HS-27A (cell line): ENCODE data around the gene SPACA7.

Source experiments
- DNase-seq: peaks from one replicate; pipeline ENCODE4 v3.0.0-alpha.2; 2012; ENCODE audit warnings: low read depth, missing footprints

The SPACA7 gene

GRCh38 chr13:112376050-112376681 lies at the start of gene SPACA7:
Gene SPACA7, plus strand, starts transcription at chr13:112376355. Its CDS starts 31 bp downstream, at chr13:112376386.
- no peak for DNase-seq

DNA sequence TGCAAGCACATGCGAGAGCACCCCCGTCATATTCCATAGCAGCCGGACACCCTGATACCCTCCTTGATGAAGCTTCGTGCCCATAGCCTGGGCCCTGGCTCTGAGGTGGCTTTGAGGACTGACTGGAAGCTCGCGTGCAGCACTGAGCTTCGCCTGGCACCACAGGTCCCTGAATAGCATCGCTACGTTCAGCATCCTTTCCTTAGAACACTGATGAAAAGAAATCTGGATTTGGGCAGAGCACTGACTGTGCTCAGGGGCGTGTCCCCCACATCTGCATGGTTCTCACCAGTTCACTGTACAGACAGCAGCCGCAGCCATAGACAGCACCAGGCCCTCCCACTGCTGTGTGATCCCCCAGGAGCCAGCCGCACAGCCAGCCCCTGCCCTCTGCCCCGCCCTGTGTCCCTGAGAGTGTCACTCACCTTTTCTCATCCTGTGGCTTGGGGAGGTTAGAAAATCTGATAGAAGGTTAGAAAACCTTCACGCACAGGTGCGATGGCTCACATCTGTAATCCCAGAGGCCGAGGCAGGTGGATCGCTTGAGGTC lies 49.3 kb upstream of the SPACA7 start:
- DNase-seq, result no peak

DNA sequence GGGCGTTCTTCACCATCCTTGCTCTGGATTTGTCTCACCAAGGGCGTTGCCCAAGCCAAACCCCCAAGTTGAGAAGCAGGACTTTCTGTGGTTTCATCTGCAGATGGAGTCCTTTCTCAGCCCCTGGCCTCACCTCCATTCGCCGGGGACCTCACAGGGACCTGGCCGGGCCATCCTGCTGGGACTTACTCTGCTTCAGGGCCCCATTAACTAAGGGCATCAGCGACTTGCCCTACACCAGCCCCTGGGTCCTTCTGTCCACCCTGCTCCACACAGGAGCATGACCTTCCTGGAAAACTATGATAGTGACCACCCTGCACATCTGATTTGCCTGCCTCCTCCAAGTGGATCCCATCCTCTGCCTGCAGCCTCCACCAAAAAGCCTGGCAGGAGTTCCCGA lies 47.2 kb upstream of the SPACA7 start:
- DNase-seq, result no peak

GRCh38 chr13:112329376-112329775 lies 46.8 kb upstream of the SPACA7 start:
- no peak for DNase-seq

DNA sequence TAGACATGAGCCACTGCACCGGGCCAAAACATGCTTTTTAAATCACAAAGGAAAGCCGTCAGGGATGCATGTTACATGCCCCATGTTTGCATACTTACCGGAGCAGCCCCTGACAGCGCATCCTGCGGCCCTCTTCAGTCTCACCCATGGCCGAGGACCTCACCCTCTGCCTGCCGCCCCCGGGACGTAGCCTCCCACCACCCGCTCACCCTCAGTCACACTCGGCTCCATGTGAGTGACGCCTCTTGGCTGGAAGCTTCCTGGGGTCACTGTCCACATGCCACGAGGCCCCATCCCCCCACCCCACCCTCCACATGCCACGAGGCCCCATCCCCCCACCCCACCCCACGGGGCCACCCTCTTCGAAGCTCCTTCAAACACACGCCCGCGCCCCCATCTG lies 46.1 kb upstream of the SPACA7 start:
- DNase-seq, result no peak

DNA sequence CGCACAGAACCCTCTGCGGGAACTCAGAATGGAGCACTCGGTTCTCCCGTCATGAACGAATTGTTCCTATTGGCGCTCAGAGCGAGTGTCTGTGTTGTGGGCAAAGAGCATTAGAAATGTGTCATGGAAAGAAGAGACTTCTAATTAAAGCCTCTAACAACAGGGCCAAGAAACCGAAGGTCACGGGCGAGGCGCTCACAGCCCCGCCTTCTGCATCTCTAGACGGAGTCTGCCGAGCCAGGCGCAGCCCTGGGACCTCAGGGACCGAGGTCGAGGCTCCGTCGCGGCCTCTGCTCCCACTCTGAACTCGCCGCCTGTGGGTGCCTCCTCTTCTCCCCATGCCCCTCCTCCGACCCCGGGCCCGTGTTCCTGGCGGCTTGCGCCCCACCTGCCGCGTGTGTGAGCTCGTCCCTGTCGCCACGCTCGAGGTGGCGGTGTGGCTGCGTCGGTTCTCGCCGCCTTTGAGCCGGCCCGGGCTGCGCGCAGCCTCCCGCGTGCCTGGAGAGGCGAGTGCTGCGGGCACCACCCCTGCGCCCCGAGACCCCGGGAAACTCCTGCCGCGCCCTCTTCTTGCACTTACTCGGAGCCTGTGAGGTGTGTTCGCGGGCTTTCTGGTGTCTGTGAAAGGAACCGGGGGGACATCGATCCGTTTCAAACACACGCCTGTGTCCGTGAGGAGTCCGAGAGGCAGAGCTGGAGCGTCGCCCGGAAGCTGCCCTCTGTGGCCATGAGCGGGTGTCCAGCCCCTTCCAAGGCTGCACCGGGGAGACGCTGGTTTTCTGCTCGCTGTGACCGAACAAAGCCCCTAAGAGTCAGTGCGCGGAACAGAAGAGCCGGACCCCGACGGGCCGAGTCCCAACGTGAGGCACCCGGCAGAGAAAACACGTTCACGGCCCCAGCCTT lies 45.4 kb upstream of the SPACA7 start:
- no peak for DNase-seq

- no peak for DNase-seq
These were observed 44.5 kb upstream of the SPACA7 start for GRCh38 chr13:112331675-112332074.

GRCh38 chr13:112332727-112333126 lies 43.4 kb upstream of the SPACA7 start:
- no peak for DNase-seq

DNA sequence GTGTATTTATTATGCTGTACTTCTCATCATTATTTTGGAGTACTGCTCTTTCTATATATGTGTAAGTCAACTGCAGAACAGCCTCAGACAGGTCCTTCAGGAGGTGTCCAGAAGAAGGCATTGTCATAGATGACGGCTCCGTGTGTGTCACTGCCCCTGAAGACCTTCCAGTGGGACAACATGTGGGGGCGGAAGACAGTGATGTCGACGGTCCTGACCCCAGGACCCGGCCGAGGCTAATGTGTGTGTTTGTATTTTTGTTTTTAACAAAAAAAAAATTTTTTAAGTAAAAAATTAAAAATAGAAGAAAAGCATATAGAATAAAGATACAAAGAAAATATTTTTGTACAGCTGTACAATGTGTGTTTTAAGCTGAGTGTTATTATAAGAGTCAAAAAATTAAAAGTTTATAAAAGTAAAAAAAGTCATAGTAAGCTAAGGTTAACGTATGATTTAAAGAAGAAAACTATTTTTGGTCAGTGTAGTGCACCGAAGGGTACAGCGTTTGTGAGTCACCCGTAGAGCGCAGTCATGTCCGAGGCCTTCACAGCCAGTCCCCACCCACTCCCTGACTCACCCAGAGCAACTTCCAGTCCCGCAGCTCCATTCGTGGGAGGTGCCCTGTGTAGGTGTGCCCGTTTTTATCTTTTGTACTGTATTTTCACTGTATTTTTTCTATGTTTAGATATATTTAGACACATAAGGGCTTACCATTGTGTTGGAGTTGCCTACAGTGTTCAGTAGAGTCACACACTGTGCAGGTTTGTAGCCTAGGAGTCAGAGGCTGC lies 42.2 kb upstream of the SPACA7 start:
- DNase-seq, result no peak

GRCh38 chr13:112335135-112335534 lies 41.0 kb upstream of the SPACA7 start:
- DNase-seq, result no peak

DNA sequence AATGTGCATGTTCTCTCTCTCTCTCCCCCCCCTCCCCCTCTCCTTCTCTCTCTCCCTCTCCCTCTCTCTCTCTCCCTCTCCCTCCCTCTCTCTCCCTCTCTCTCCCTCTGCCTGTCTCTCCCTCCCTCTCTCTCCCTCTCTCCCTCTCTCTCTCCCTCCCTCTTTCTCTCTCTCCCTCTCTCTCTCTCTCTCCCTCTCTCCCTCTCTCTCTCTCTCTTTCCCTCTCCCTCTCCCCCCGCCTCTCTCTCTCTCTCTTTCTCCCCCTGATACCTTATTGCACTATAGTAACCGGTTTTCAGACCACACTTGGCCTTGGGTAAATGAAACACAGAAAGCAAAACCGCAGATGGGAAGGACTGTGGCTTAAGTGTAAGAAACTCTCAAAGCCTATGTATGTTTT lies 34.7 kb upstream of the SPACA7 start:
- DNase-seq, result no peak

DNA sequence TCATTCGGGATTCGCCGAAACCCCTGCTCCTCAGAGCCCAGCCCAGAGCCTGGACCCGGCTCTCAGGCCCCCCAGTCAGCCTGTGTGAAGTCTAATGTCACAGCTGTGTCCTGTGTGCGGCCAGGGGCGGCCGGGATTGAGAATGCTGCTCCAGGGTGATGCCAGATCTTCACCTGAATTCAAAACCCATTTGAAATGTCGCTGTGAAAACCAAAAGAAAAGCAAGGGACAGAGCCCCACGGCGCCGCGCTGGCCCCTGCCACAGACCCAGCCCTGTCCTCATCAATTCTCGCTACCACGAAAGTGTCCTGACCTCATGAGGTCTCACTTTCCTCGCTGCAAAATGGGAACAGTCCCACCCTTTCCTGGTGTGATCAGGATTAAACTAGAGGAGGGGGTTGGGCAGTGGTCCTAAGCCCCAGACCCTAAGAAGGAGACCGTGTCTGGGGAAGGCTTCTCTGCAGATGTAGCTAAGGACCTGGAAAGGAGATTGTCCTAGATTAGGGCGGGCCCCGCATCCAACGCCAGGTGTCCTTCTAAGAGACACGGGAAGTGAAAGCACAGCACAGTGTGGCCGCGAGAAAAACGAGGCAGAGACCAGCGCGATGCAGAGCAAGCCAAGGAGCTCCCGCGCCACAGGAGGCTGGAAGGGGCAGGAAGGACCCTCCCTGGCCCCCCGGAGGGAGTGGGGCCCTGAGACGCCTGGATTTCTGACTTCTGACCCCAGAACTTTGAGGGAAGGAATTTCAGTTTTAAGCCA lies 34.0 kb upstream of the SPACA7 start:
- no peak for DNase-seq

DNA sequence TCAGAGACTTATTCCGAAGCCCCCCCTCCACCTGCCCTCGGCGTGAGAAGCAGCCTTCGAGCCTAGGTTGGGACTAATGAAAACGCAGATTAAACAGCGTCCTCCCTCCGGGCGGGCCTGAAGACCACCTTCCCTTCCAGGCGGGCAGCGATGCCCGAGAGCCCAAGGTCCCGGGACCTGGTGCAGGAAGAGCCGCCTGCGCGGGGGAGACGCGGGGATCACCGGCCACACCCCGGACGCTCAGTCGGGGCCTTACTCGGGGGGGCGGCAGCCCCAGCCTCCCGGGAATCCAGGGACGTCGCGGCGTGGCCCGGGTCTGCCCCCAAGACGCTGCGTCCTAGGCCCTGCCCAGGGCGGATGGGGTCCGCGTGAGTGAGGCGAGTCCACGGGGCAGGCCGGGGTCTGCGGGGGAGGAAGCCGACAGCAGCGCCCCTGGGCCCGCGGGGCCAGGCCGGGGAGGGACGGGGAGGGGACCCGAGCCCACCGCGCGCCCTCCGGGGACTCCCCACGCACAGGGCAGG lies 33.3 kb upstream of the SPACA7 start:
- DNase-seq, result no peak

DNA sequence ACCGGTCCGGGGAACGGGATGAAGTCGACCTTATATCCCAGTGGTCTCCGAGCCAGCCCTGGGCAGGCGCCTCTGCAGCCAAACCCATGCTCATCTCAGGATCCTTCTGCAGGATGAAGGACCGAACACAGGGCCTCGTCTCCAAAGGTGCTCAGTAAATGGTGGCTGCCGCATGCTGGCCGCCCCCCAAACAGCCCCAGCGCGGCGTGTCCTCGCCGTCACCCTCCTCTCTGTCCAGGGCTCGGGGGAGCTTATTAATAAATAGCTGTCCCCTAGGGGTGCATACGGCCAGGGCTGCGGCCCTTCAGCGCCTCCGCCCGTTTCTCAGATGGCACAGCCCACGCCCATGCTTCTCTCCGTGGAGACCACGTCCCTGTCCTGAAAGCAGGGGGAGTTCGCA lies 32.6 kb upstream of the SPACA7 start:
- DNase-seq, result no peak

DNA sequence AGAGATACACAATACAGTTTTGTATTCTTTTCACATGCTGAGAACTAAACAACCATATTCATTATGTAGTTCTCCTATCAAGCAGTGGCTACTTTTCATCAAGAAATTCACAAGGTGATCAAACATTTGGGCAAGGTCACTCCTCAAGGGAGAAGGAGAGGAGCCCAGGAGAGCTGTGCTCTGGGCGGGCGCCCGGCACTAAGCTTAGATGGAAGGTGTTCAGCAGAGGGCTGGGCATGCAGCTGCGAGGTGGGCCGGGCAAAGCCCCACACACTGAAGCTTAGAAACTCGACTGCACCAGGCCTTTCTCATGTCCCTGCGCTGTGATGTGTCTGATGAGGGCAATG lies 30.4 kb upstream of the SPACA7 start:
- no peak for DNase-seq

DNA sequence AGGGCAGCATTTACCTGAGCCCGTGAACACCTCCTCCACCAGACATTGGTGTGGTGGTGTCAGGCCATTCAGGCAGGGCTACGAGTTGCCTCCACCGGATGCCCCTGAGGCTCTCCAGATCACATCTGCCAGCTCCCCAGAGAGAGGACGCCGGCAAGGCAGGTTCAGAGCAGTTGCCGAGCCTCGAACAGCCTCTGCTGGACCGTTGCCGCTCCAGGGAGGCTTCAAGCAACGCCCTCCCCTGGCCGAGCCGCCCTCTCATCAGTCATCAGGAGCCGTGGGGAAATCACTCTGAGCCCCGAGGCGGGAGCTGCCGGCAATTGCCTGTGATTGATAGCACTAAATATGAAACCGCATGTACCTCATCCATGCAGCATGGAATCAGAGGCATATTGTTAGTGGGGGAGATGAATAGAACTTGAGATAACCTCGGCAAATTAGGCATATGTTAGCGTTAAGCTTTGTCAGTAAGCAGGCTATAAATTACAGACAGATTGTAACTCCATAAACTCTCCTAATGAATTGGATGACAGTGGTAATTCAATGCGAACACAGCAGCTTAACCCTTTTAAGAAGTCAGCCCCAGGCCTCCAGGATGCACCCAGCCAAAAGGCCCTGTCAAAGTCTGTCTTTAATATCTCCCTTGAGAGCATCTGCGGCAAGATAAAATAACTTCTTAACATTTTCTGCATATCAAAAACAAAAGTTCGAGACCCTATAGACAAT lies 29.8 kb upstream of the SPACA7 start:
- DNase-seq, result no peak

DNA sequence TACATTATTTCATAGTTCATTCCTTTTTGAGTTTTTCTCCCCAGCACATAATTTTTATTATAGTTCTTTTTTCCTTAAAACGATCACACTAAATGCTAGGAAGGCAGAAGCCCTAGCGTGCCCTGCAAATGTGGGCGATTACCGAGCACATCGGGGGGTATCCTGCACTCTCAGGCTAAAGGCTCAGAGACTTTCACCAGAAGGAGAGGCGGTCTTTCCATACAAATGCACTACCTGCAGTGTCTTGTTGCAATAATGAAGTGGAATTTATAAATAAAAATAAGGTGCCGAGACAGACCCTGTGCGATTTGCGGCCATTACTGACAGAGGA lies 29.3 kb upstream of the SPACA7 start:
- no peak for DNase-seq

DNA sequence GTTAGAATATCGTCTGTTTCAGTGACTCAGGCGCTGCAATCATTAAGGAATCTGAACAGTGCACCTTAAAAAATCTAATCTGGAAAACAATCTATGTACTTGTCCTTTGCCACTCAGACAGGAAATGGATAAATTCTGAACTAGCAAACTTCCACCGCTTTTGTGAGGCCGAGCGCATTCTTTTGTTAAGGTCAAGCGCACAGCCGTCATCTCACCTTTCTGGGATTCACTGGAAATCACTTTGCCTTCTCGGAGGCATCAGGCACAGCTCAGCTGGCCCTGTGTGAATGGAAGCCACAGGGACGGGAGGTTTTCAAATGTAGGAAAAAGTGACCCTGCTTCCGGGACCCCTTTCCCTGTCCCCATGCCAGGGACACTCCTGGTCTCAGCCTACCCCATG lies 28.2 kb upstream of the SPACA7 start:
- DNase-seq, result no peak

DNA sequence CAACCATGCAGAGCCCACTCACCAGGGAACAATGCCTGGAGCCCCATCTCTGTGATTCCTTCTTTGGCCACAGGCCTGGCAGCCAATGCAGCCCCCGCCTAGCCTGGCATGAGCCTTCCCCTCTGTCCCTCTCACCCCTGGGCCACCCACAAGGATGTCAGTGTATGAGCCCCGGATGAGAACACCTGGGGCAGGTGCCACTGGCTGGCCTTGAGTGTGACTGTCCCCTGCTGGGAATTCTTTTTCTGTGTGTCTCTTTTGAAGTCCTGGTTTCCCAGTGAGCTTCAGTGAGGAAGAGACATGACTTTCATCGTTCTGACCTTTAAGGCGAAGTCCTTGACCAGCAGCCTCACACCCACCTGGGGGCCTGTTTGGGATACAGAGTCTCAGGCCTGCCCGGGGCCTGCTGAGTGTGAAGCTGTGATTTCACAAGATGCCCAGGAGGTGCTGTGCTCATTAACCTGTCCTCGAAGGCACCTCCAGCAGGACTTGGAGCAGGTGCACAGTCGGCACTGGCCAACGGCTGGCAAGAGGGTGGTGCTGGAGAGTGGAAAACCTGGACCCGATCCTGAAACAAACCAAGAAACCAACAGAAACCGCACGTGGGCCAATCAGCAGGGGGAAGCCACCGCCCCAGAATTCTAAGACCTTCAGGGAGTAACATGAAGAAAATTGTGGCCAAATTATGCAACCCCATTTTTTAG lies 27.4 kb upstream of the SPACA7 start:
- DNase-seq, result no peak

DNA sequence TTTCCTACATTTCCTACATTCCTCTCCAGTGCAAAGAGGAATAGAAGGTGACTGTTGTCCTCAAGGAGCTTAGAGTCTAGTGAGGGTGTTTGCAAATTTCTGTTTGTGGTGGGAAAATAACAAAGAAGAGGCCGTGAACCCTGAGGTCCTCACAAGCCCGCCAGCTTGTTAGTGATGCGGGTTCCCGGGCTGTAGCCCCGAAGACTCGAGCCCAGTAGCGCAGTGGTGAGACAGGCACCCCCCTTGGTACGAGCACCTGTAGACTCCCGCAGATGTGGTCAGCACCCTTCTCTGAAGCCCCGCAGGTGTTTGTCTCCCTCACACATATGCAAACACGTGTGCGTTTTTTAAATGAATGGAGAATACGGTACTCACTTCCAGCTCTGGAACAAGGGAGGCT lies 26.5 kb upstream of the SPACA7 start:
- DNase-seq, result no peak
